Measurements from ENCODE around the gene APBA1.

The APBA1 gene

GRCh38 chr9:69671879-69672595 is at the start of gene APBA1:
Gene APBA1, minus strand, starts transcription at chr9:69672371.
- no peak for DNase-seq (ENCODE audit: low read depth)
- TF ChIP-seq CTCF (conservative IDR thresholded peaks at IDR 0.05; ENCODE audit: low read depth, low read length): no peak
- H3K4me3 ChIP-seq (ENCODE audit: low read length): peak within 1 kb of the TSS; percentile 67

- no peak overlapping the region for H3K4me3 ChIP-seq (ENCODE audit: low read length)
- TF ChIP-seq CTCF (conservative IDR thresholded peaks at IDR 0.05; ENCODE audit: low read depth, low read length): no peak
- no peak for DNase-seq (ENCODE audit: low read depth)
Measured at GRCh38 chr9:69719983-69720382, 47.8 kb upstream of the APBA1 start.

GRCh38 chr9:69719367-69719766 is 47.2 kb upstream of the APBA1 start:
- H3K4me3 ChIP-seq (ENCODE audit: low read length): no peak overlapping the region
- peak; percentile 64 for DNase-seq (ENCODE audit: low read depth)
- no peak for TF ChIP-seq CTCF (conservative IDR thresholded peaks at IDR 0.05; ENCODE audit: low read depth, low read length)

GRCh38 chr9:69718218-69718617 is 46.0 kb upstream of the APBA1 start:
- no peak overlapping the region for H3K4me3 ChIP-seq (ENCODE audit: low read length)
- no peak for TF ChIP-seq CTCF (conservative IDR thresholded peaks at IDR 0.05; ENCODE audit: low read depth, low read length)
- no peak for DNase-seq (ENCODE audit: low read depth)

- H3K4me3 ChIP-seq (ENCODE audit: low read length): no peak overlapping the region
- TF ChIP-seq CTCF (conservative IDR thresholded peaks at IDR 0.05; ENCODE audit: low read depth, low read length): no peak
- no peak for DNase-seq (ENCODE audit: low read depth)
Measured at GRCh38 chr9:69715825-69716224, 43.7 kb upstream of the APBA1 start.

GRCh38 chr9:69715096-69715495 is 42.9 kb upstream of the APBA1 start:
- TF ChIP-seq CTCF (conservative IDR thresholded peaks at IDR 0.05; ENCODE audit: low read depth, low read length): no peak
- no peak overlapping the region for H3K4me3 ChIP-seq (ENCODE audit: low read length)
- no peak for DNase-seq (ENCODE audit: low read depth)

GRCh38 chr9:69697475-69697874 is 25.3 kb upstream of the APBA1 start:
- no peak for TF ChIP-seq CTCF (conservative IDR thresholded peaks at IDR 0.05; ENCODE audit: low read depth, low read length)
- no peak for DNase-seq (ENCODE audit: low read depth)

More at GRCh38 chr9:69697475-69697874, 25.3 kb upstream of the APBA1 start:
- H3K4me3 ChIP-seq (ENCODE audit: low read length): no peak overlapping the region
